Measurements from ENCODE around the gene SFSWAP. TPM values are rescaled to one million over a fixed set of nuclear protein-coding genes. Genes with fewer than 3 reads are reported as not detected.

Gene SFSWAP
- total RNA-seq, 3 donors from 2014 or later, result 34.5 to 52.7 (median 50.7) TPM

GRCh38 chr12:131829791-131830334, 119.0 kb downstream of the SFSWAP start:
- no peaks in the 10 kb centered on the region for H3K9me3 ChIP-seq
- intact Hi-C loops (cut with DNase I, micrococcal nuclease), result no loop called here
- TF ChIP-seq, protein P1, sequence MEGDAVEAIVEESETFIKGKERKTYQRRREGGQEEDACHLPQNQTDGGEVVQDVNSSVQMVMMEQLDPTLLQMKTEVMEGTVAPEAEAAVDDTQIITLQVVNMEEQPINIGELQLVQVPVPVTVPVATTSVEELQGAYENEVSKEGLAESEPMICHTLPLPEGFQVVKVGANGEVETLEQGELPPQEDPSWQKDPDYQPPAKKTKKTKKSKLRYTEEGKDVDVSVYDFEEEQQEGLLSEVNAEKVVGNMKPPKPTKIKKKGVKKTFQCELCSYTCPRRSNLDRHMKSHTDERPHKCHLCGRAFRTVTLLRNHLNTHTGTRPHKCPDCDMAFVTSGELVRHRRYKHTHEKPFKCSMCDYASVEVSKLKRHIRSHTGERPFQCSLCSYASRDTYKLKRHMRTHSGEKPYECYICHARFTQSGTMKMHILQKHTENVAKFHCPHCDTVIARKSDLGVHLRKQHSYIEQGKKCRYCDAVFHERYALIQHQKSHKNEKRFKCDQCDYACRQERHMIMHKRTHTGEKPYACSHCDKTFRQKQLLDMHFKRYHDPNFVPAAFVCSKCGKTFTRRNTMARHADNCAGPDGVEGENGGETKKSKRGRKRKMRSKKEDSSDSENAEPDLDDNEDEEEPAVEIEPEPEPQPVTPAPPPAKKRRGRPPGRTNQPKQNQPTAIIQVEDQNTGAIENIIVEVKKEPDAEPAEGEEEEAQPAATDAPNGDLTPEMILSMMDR (IDR thresholded peaks at IDR 0.05), result no peak
- ATAC-seq (peak; percentile 2), DNase-seq (peak in 1 of 3 donors; percentile 56)
- no peaks in the 10 kb centered on the region for H3K36me3 ChIP-seq (ENCODE audit: low read depth)
- H3K4me1 ChIP-seq (ENCODE audit: low read depth), result peaks cover 11% of the 10 kb centered on the region
- H3K4me3 ChIP-seq, result no peak overlapping the region

DNA sequence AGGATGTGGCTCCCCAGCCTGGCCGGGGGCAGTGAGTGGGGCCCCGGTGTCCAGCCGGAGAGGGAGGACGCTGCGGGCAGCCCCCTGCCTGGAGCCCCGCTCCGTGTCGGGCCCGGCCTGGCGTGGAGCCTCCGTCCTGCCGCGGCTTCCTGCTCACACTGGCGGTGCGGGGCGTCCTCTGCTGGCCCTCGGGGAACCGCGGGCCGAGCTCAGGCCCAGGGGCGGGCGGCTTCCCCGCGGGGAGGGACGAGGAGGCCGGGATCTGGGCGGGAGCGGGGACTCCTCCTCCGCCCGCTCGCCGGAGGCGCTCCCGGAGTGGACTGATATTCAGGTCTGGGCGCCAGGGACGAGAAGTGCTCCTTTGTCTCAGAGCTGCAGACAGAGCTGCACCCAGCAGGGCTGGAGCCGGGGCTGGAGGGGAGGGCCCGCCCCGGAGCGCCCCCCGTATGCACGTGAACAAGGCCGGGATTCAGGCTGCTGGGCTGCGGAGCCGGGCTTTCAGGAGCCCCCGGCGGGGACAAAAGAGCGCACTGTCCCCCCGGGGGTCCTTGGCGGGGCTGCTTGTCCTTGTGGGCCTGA, 119.5 kb downstream of the SFSWAP start:
- intact Hi-C loops (cut with DNase I, micrococcal nuclease), result no loop called here
- Histone ChIP-seq H3K9me3 (no peaks in the 10 kb centered on the region), H3K4me3 (no peak overlapping the region), H3K36me3 (ENCODE audit: low read depth) (no peaks in the 10 kb centered on the region), H3K4me1 (ENCODE audit: low read depth) (peaks cover 11% of the 10 kb centered on the region)
- peak; percentile 77 for ATAC-seq
- DNase-seq, result peak; percentile 59 to 79 (median 77)
- TF ChIP-seq, protein P1 (IDR thresholded peaks at IDR 0.05), result no peak

GRCh38 chr12:131830914-131831571, 120.2 kb downstream of the SFSWAP start:
- Histone ChIP-seq H3K4me1 (ENCODE audit: low read depth) (peaks cover 11% of the 10 kb centered on the region), H3K36me3 (ENCODE audit: low read depth) (no peaks in the 10 kb centered on the region), H3K9me3 (no peaks in the 10 kb centered on the region), H3K4me3 (no peak overlapping the region)
- intact Hi-C loops (cut with DNase I, micrococcal nuclease), result no loop called here
- TF ChIP-seq, protein P1 (IDR thresholded peaks at IDR 0.05), result no peak
- DNase-seq (no peak), ATAC-seq (peak; percentile 9)

DNA sequence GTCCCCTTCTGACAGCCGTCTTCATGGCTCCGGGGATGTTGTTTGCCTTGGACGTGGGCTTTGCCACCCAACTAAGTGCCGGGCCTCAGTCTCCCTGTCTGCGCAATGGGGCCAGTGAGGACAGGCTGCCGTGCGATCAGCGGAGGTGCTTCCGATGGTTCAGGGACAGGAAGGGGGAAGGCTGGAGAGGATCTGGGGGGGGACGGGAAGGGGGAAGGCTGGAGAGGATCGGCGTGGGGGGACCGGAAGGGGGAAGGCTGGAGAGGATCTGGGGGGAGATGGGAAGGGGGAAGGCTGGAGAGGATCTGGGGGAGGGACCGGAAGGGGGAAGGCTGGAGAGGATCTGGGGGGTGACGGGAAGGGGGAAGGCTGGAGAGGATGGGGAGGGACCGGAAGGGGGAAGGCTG, 120.7 kb downstream of the SFSWAP start:
- no peak for ATAC-seq

DNA sequence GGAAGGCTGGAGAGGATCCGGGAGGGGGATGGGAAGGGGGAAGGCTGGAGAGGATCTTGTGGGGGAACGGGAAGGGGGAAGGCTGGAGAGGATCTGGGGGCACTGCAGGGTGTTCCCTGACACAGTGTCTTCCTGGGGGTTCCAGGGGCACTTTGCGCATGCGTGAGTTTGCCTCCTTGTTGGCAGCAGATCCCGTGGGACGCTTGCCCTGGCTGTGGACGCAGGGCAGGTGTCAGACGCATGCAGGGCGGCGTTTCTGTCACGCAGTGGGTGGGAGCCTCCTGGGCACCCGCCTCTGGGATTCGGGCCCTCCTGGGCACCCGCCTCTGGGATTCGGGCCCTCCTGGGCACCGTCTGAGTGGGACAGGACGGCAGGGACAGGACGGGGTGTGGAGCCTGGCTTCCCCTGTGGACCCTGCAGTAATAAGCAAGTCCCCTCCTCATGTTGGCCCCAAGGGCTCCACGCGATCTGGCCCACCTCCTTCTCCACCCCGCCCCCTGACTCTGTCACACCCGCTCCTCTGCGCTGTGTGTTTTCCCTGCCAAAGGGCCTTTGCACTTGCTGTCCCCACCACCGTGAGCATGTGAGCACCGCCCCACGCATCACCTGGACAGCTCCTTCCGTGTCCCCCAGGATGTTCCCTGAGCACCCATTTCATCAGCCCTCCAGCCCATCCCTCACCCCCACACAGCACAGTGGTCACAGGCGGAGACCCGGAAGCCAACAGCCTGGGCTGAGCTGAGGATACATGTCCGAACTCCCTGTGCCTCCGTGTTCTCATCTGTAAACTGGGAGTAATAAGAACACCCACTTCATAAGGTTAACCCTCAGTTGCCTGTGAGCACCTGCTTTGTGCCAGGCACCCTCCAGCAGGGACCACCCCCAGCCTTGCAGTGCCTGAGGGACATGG, 121.7 kb downstream of the SFSWAP start:
- H3K4me1 ChIP-seq (ENCODE audit: low read depth), result peaks cover 11% of the 10 kb centered on the region
- H3K36me3 ChIP-seq (ENCODE audit: low read depth), result no peaks in the 10 kb centered on the region
- intact Hi-C loops (cut with DNase I, micrococcal nuclease), result no loop called here
- no peaks in the 10 kb centered on the region for H3K9me3 ChIP-seq
- no peak for ATAC-seq
- TF ChIP-seq, protein P1 (IDR thresholded peaks at IDR 0.05), result no peak
- DNase-seq, result peak; percentile 36 to 60 (median 56)
- H3K4me3 ChIP-seq, result no peak overlapping the region

More for the DNA sequence above, 120.7 kb downstream of the SFSWAP start:
- TF ChIP-seq, protein P1 (IDR thresholded peaks at IDR 0.05), result no peak
- DNase-seq, result peak in 1 of 3 donors; percentile 25
- Histone ChIP-seq H3K9me3 (no peaks in the 10 kb centered on the region), H3K4me3 (no peak overlapping the region), H3K4me1 (ENCODE audit: low read depth) (peaks cover 11% of the 10 kb centered on the region), H3K36me3 (ENCODE audit: low read depth) (no peaks in the 10 kb centered on the region)
- intact Hi-C loops (cut with DNase I, micrococcal nuclease), result no loop called here

All from mucosa of descending colon (tissue), 3 donors.